Natural killer cell (primary cell): Measurements from ENCODE around the gene GPR142. TPM values are rescaled to one million over a fixed set of nuclear protein-coding genes. Genes with fewer than 3 reads are reported as not detected.
A peak's percentile ranks its signal among the peaks of the same experiment; 100 is the strongest.

Source experiments
- ATAC-seq, 3 donors: fragments of 150-1000 bp in 2 of 3; fragments of 200-7000 bp in 1 of 3; cut with Tn5 transposase; 1 replicate in 1 of 3; 2 replicates in 2 of 3; pipeline ENCODE4 v1.10.0; 2021; ENCODE audit warnings: mild to moderate bottlenecking in 2 of 3, moderate library complexity in 2 of 3
- DNase-seq, 2 donors: peaks; one replicate each; pipeline versions ENCODE4 v3.0.0 to v3.0.0-alpha.2; 2013 to 2021; ENCODE audit warnings: mixed read lengths in 1 of 2
- H3K27ac ChIP-seq: one replicate; pipeline ENCODE4 v1.5.1; 2013; ENCODE audit warnings: mild to moderate bottlenecking, low read length
- H3K27me3 ChIP-seq: one replicate; pipeline ENCODE4 v1.6.1; 2013; ENCODE audit warnings: low read length; ENCODE audit not compliant: control insufficient read depth, insufficient read depth
- H3K36me3 ChIP-seq: one replicate; pipeline ENCODE4 v1.6.1; 2013; ENCODE audit warnings: low read length; ENCODE audit not compliant: control insufficient read depth, insufficient read depth
- H3K4me1 ChIP-seq: one replicate; pipeline ENCODE4 v1.6.1; 2013; ENCODE audit warnings: low read length; ENCODE audit not compliant: control insufficient read depth, insufficient read depth
- H3K4me3 ChIP-seq: one replicate; pipeline ENCODE4 v1.5.1; 2013; ENCODE audit warnings: low read length
- H3K9me3 ChIP-seq: one replicate; pipeline ENCODE4 v1.6.1; 2013; ENCODE audit warnings: low read length; ENCODE audit not compliant: control insufficient read depth, insufficient read depth
- H3K27ac Mint-ChIP-seq, 2 donors: one replicate each; pipeline ENCODE4 v1.8.0; 2022; ENCODE audit warnings: mild to moderate bottlenecking in 2 of 2, mixed read lengths in 2 of 2, moderate library complexity in 1 of 2
- H3K27me3 Mint-ChIP-seq, 2 donors: one replicate each; pipeline ENCODE4 v1.8.0; 2022; ENCODE audit warnings: low read depth in 2 of 2, mixed read lengths in 2 of 2
- H3K36me3 Mint-ChIP-seq: one replicate; pipeline ENCODE4 v1.8.0; 2022; ENCODE audit warnings: mixed read lengths
- H3K4me1 Mint-ChIP-seq, 2 donors: one replicate each; pipeline ENCODE4 v1.8.0; 2022; ENCODE audit warnings: mixed read lengths in 2 of 2
- H3K4me3 Mint-ChIP-seq: one replicate; pipeline ENCODE4 v1.8.0; 2022; ENCODE audit warnings: mild to moderate bottlenecking, moderate library complexity, mixed read lengths
- H3K9me3 Mint-ChIP-seq, 2 donors: one replicate each; pipeline ENCODE4 v1.8.0; 2022; ENCODE audit warnings: mixed read lengths in 2 of 2
- WGBS: methylation state at CpG from one replicate; pipeline ENCODE4 v1.1.7; 2013; ENCODE audit warnings: missing lambda C conversion rate; ENCODE audit not compliant: insufficient coverage; 5-methylcytosine and 5-hydroxymethylcytosine counted together
- intact Hi-C: fragments of 100-400 bp; cut with micrococcal nuclease; formaldehyde crosslinking; loops from one replicate; pipeline ENCODE4 v1.14.2; 2022
- total RNA-seq, 4 donors: library from RNA; stranded (reverse); fragments of 120-200 nt in 1 of 4; gene quantifications; one replicate each; pipeline versions ENCODE4 v1.2.3 to v1.2.4, GENCODE V29; 2013 to 2022
- TF ChIP-seq, protein P1 (sequence below): fragments of 200-600 bp; IDR thresholded peaks from one replicate; pipeline ENCODE4 v1.8.0; 2022; ENCODE audit warnings: antibody characterized with exemption

GPR142 gene
- total RNA-seq, 3 donors from 2014 or later (not counting 1 experiment from before 2014, with no cell fraction given), result not detected

DNA sequence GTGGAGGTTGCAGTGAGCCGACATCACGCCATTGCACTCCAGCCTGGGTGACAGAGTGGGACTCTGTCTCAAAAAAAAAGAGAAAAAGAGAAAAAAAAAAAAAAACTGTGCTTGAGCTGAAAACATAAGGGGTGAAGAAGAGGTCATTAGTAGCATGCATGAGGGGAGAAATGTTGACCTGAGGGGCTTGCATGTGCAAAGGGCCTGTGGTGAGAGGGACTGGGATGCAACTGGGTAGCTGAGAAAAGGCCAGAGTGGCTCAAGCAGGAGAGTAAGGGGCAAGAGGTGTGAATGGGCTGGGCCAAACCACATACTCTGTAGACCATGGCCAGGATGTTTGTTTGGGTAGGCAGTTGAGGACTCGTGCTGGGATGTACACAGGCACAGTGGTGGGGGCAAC is 37.9 kb upstream of the GPR142 start:
- DNase-seq (no peak), ATAC-seq (no peak)
- H3K4me1 ChIP-seq, result peaks cover 34% of the 10 kb centered on the region
- H3K27ac Mint-ChIP-seq, result peak overlapping the region in 1 of 2 donors; percentile 10
- H3K9me3 Mint-ChIP-seq, result no peaks in the 10 kb centered on the region
- no peaks in the 10 kb centered on the region for H3K36me3 ChIP-seq
- H3K4me3 ChIP-seq, result no peak overlapping the region
- WGBS, result 42% methylated on average over 3 of the region's 3 CpGs
- H3K36me3 Mint-ChIP-seq, result no peaks in the 10 kb centered on the region
- TF ChIP-seq, protein P1, sequence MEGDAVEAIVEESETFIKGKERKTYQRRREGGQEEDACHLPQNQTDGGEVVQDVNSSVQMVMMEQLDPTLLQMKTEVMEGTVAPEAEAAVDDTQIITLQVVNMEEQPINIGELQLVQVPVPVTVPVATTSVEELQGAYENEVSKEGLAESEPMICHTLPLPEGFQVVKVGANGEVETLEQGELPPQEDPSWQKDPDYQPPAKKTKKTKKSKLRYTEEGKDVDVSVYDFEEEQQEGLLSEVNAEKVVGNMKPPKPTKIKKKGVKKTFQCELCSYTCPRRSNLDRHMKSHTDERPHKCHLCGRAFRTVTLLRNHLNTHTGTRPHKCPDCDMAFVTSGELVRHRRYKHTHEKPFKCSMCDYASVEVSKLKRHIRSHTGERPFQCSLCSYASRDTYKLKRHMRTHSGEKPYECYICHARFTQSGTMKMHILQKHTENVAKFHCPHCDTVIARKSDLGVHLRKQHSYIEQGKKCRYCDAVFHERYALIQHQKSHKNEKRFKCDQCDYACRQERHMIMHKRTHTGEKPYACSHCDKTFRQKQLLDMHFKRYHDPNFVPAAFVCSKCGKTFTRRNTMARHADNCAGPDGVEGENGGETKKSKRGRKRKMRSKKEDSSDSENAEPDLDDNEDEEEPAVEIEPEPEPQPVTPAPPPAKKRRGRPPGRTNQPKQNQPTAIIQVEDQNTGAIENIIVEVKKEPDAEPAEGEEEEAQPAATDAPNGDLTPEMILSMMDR, result no peak
- H3K27me3 ChIP-seq, result peaks cover 15% of the 10 kb centered on the region
- H3K27me3 Mint-ChIP-seq, result peaks cover 0 to 4% of the 10 kb centered on the region in 2 donors
- intact Hi-C loops, result no loop called here
- H3K9me3 ChIP-seq, result no peaks in the 10 kb centered on the region
- H3K27ac ChIP-seq, result no peak overlapping the region
- peaks cover 14 to 25% of the 10 kb centered on the region in 2 donors for H3K4me1 Mint-ChIP-seq
- H3K4me3 Mint-ChIP-seq, result peak overlapping the region; percentile 6

DNA sequence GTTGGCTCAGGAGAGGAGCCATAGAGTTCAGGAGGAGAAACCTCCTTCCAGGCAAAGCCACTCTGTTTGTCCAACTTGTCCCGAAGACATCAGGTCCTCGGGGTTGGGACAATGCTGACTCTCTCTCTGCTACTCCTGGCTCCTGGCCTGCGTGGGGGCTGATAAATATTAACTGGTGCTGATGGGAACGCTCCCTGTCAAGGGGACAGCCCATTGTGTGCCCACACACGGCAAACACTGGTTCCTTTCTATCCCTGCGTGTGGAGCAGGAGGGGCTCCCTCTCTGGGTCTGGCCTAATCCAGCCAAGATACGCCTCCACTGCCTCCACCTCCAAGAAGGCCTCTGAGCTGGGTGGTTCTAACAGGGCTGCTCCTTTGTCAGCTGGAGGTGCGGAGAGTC is 36.9 kb upstream of the GPR142 start:
- Mint-ChIP-seq H3K36me3 (no peaks in the 10 kb centered on the region), H3K4me3 (no peak overlapping the region), H3K27me3 (peaks cover 0 to 4% of the 10 kb centered on the region in 2 donors), H3K27ac (no peak overlapping the region), H3K4me1 (peaks cover 14 to 25% of the 10 kb centered on the region in 2 donors), H3K9me3 (no peaks in the 10 kb centered on the region)
- Histone ChIP-seq H3K36me3 (no peaks in the 10 kb centered on the region), H3K4me1 (peaks cover 31% of the 10 kb centered on the region), H3K4me3 (no peak overlapping the region), H3K27ac (no peak overlapping the region), H3K9me3 (no peaks in the 10 kb centered on the region), H3K27me3 (peaks cover 14% of the 10 kb centered on the region)
- ATAC-seq, result no peak
- WGBS, result 89% methylated on average over 8 of the region's 8 CpGs
- no peak for DNase-seq
- TF ChIP-seq, protein P1, result no peak
- intact Hi-C loops, result no loop called here

DNA sequence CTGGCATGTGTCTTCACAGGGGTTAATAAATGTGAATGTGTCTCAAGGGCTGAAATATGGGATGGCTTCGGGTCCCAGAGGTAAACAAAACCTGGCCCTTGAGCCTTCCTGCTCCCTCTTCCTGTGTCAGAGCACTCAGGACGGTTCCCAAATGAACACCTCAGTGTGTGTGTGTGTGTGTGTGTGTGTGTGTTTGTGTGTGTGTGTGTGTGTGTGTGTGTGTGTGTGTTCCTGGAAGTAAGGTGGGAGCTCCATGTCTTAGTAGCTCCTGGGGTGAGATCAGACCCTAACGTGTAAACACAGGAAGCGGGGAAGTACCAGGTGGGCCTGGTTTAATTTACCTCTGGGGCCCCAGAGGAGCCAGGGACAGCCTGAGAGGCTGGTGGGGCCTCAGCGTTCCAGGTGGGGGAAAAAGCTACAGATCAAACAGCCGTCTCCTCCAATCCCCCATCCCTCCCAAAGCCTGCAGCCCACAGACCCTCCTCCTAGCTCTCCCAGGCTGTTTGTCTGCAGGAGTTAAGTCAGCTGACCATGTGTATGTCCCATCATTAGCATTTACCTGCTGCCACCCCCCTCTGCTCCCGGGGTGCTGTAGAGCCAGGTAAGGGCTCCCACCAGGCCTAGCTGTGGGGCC is 35.2 kb upstream of the GPR142 start:
- WGBS, result 74% methylated on average over 7 of the region's 7 CpGs
- Mint-ChIP-seq H3K4me3 (no peak overlapping the region), H3K27ac (no peak overlapping the region)

More for the DNA sequence above, 35.2 kb upstream of the GPR142 start:
- H3K27me3 Mint-ChIP-seq, result no peaks in the 10 kb centered on the region
- TF ChIP-seq, protein P1, result no peak
- intact Hi-C loops, result no loop called here
- Histone ChIP-seq H3K27ac (no peak overlapping the region), H3K4me3 (no peak overlapping the region), H3K36me3 (no peaks in the 10 kb centered on the region), H3K4me1 (peaks cover 17% of the 10 kb centered on the region), H3K9me3 (no peaks in the 10 kb centered on the region), H3K27me3 (peaks cover 2% of the 10 kb centered on the region)
- ATAC-seq, result no peak
- H3K4me1 Mint-ChIP-seq, result peaks cover 14 to 18% of the 10 kb centered on the region in 2 donors
- no peaks in the 10 kb centered on the region for H3K9me3 Mint-ChIP-seq
- H3K36me3 Mint-ChIP-seq, result no peaks in the 10 kb centered on the region
- no peak for DNase-seq
